GM21737 (cell line): Measurements from ENCODE around the gene MRNIP.
A peak's percentile ranks its signal among the peaks of the same experiment; 100 is the strongest.

Source experiments
- ATAC-seq: cut with Tn5 transposase; IDR thresholded peaks from one replicate; pipeline ENCODE4 v1.9.1; 2021; ENCODE audit warnings: mild to moderate bottlenecking, moderate library complexity; ENCODE audit not compliant: unreplicated experiment

MRNIP gene, protein sequence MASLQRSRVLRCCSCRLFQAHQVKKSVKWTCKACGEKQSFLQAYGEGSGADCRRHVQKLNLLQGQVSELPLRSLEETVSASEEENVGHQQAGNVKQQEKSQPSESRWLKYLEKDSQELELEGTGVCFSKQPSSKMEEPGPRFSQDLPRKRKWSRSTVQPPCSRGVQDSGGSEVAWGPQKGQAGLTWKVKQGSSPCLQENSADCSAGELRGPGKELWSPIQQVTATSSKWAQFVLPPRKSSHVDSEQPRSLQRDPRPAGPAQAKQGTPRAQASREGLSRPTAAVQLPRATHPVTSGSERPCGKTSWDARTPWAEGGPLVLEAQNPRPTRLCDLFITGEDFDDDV

DNA sequence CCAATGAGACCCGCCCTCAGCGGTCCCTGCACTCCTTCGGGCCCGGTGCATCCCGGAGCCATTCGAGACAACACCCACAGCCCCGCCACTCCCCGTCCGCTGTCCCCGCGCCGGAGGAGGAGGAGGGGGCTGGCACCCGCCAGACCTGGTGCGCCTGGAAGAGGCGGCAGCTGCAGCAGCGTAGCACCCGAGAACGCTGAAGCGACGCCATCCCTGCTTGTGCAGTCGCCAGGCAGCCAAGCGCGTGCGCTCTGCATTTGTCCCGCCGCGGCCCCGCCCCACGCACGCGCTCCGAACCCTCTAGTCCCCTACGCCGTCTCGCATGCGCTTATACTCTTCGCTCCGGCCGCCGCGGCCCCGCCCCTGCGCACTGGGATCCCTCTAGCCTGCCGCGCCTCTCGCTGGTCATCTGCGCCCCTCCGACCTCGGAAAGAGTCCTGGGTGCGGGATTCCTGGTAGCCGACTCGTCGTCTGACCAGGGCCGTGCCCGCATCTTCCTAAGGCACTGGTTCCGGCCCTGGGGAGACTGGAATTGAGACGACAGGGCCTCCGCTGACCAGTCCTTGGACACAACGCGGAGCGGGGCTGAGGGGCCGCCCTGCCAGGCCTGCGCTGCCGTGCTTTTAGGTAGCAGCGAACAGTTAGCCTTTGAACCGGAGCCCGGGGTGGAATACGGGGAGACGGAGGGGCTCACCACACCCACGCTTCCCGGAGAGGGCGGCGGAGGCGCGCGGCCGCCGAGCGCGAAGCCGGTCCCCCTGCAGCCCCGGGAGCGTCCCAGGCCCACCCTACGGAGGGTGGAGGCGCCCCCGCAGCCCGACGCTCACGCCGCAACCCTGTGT, at the start of gene MRNIP:
MRNIP (minus strand) TSS at position 232 of the 842 bp plus-strand sequence; CDS start at position 211, 21 bp downstream.
- ATAC-seq = peak; percentile 95

DNA sequence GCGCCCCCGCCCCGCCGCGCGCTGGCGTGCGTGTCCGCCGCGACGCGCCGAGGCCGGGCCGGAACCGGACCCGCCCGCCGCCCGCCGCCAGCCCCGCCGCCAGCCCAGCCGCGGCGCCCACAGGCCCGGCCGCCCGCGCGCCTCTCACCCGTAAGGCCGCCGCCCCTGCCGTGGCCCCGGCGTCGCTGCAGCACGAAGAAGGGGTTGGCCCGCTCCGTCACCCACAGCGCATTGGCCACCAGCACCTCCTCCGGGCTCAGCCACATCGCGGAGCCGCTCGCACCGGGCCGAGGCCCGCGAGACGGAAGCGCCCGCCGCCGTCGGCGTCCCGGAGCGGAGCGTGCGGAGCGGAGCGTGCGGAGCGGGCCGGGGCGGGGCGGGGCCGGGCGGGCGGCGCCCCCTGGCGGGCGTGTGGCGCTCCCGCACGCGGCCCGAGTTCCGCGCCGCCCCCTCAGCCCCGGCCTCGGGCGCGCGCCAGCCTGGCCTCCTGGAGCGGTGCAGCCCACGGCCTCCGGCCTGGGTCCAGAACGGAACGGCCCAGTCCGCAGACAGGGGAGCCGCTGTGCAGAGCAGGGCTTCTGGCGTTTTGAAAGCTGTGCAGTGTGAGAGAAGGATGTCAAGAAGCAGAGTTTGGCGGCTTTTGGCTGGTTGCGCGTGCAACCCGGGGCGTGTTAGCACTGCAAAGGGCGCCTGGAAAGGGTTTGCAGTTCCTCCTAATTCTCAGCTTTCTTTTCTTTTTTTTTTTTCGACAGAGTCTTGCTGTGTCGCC, 49.1 kb upstream of the MRNIP start, which contains the start of gene TBC1D9B:
TBC1D9B (minus strand) TSS at position 342 of the 769 bp plus-strand sequence; CDS start at position 266, 76 bp downstream.
- ATAC-seq = peak; percentile 85

DNA sequence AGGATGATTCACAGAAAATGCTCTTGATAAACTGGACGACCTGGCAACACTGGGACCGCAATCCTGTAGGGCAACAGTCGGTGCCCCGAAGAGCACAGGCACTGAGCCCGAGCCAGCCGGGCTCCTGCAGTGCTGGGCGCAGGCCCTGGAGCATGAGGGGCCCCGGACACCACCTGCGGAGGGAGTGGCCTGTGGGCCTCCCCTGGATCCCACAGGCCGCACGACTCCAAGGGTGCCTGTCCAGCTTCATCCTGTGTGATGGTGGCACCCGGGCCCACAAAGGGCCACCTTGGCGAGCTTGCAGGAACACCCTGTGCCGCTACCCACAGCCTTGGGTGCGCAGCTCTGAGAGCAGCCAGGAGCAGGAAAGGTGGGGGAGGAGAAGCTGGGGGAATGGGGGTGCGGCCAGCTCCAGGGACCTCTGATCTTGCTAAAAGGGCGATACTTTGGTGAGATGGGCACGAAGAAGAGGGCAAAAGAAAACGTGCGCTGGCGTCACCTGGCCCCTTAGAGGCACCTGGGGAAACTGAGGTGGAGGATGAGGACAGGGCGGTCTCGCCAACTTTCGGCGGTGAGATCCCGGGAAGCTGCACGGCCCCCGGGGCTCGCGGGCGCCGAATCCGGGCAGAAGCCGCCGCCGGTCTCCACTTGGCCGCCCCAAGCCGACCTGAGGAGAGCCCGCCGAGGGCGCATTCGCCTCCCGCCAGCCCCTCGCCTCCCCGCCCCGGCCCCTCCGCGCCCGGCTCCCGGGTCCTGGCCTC, 48.4 kb upstream of the MRNIP start:
- no peak for ATAC-seq

DNA sequence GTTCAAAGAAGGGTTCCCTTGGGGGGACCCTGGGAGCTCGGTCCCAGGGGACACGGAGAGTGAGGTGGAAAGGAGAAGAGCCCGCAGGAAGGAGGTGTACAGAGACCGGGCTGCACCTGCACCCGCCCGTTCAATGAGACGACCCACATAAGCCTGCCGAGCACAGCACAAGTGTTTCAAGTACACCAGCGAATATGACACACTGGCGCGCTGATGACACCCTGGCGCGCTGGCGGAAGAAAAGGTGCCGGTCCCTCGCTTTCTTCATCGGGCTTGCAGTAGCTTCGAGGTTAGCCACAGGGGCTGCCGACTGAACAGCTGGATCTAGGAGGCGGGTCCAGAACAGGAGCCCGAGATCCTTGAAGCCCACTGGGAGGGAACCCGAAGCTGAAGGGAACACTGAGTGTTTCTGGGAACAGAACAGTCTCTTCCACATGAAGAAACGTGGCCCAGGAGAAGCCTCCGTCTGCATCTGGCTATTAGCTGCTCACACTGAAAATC, 47.7 kb upstream of the MRNIP start:
- ATAC-seq = no peak

DNA sequence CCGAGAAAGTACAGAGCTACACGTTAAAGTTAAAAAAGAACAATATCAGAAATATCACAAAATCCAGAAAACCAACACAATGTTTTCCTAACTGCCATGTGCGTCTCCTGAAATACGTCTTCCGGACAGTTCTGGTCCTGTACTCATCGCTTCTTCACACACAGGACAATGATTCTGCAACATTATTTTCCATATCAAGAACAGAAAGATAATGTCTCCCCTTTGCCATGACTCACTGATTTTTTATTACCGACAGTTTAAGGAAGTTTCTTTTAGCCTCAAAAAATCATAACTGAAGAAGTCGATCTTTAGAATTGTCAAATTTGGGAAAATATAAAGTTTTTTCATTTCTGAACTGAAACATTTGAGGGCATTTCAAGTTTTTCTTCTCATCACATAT, 46.5 kb upstream of the MRNIP start:
- no peak for ATAC-seq

DNA sequence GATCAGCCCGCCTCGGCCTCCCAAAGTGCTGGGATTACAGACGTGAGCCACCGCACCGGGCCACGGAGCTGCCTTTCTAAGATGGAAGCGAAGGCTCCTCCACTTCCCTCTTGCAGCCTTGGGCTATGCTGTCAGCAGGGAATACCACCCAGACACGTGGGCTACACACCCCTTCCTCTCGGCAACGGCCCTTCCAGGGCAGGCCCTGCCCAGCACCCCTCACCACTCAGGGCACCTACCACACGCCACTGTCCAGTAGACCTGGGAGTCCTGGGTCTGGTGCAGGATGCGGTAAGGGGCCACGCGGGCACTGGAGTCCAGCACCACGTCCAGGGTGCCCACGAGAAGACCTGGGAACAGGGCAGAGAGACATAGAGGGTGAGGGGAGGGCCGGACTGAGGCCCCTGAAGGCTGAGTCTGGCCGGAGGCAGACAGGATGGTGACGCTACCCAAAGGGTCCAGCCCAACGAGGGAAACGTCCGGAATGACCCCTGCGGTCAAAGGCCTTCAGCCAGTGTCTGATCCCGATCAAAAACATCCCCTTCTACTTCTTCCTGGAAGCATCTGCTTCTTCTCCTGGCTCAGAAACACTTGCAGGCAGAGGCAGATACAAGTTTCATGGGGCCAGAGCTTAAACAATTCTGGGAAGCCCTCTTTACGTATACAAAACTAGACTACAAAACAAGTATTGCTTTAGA, 46.0 kb upstream of the MRNIP start:
- no peak for ATAC-seq

DNA sequence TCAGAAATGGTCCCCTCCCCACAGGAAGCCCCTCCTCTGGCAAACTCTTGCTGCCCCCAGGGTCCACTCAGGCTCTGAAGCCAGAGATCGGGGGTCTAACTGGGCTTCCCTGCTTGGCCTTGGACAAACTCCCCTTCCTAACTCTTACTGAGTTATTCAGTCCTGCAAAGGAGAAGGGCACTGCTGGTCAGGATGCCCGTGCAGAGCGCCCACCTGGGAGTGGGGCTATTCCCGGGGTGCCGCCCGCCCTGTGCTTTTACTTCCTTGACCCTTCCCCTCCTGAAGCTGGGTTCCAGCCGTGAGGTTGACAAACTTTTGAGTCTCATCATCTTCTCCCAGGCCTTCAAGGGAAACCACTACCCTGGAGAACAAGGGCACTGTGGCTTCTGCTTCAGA, 44.1 kb upstream of the MRNIP start:
- no peak for ATAC-seq

DNA sequence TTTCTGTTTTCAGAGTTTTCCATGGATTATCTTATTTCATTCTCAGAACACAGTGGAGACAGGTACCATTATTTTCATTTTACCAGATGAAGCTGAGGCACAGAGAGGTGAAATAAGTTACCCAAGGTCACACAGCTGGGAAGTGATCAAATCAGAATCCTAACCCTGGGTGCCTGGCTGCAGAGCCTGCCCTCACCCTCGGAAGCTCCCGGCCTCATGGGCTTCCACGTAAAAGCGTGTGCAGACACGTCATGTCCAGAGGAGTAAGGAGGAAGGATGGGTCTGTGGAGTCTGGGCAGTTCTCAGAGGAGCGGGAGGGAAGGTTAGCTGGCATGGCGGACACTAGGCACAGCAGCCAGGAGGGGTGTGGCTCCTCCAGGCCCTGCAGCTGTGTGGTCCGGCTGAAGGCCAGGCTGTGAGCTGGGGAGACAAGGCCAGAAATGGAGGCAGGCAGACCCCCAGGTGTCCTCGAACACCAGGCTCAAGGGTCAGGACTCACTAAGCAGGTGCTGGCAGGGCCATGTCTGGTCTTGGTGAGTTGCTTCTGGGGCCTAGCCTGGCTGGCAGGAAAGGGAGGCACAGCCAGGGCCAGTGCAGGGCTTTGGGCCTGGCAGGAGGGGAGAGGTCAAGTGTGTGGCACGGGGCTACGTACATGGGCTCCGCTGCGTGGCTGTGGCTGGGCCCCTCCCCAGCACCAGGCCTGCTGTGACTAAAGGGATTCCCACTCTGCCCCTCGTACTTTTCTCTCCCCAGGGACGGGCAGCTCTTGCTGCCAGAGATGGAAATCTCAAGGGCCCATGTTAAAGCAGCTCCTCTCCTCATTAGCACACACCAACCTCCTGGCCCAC, 43.5 kb upstream of the MRNIP start:
- no peak for ATAC-seq

DNA sequence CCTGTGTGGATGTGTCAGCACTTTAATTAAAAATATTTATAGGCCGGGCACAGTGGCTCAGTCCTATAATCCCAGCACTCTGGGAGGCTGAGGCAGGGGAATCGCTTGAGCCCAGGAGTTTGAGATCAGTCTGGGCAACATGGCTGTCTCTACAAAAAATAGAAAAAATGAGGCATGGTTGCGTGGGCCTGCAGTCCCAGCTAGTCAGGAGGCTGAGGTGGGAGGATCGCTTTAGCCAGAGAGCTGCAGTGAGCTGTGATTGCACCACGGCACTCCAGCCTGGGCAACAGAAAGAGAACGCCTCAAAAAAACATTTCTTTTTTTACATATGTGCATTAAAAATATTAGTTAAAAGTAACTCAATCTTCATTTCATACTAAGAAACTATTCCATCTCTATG, 42.8 kb upstream of the MRNIP start:
- no peak for ATAC-seq

DNA sequence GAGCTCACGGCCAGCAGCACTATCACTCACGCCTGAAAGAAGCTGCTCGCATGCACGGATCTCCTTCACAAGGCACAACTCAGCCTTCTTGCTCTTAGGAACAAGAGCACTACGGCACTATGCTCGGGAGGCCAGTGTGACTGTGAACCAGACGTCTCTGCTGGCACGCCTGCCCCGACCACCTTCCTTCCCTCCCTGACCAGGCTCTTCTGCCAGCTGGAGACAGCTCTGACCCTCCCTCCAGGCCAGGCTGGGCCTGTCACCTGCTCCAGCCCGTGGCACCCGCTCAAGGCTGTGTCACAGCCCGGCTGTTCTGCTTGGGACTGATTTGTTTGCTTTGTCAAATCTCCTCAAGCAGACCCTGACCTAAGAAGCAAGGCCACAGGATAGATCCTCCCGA, 42.1 kb upstream of the MRNIP start:
- ATAC-seq = no peak

DNA sequence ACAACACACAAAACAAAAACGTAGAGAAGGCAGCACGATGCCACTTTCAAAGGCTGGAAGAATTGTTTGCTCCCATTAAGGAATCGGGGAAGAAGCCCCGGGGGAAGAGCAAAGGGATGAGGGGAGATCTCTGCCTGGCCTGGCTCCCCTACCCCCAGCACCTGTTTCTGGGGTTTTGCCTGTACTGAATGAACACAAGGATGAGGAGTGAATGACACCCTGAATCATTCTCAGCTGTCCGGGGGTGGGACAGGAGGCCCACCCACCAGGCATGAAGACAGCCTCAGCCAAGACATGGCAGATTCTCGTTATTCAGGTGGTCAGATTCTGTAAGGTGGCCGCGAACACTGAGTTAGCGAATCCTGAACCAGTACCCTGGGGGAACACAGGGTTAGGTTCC, 41.6 kb upstream of the MRNIP start:
- no peak for ATAC-seq

DNA sequence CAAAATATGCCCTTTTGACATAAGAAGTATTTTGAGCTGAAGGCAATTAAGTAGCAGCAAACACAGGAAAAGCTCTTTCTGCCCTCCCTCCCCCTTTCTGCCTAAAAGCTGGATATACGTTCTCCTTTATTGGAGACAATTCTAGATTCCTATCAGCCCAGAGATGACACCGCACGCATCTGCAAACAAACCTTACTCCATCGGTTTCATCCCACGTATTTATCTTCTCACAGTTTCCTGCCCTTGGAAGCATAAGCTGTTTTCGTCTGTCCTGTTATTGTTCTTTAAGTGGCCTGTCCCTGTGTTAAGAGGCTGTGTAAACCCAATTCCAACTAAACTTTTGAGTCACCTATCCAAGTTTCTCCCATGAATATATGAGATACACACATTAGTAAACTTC, 37.2 kb upstream of the MRNIP start:
- no peak for ATAC-seq

DNA sequence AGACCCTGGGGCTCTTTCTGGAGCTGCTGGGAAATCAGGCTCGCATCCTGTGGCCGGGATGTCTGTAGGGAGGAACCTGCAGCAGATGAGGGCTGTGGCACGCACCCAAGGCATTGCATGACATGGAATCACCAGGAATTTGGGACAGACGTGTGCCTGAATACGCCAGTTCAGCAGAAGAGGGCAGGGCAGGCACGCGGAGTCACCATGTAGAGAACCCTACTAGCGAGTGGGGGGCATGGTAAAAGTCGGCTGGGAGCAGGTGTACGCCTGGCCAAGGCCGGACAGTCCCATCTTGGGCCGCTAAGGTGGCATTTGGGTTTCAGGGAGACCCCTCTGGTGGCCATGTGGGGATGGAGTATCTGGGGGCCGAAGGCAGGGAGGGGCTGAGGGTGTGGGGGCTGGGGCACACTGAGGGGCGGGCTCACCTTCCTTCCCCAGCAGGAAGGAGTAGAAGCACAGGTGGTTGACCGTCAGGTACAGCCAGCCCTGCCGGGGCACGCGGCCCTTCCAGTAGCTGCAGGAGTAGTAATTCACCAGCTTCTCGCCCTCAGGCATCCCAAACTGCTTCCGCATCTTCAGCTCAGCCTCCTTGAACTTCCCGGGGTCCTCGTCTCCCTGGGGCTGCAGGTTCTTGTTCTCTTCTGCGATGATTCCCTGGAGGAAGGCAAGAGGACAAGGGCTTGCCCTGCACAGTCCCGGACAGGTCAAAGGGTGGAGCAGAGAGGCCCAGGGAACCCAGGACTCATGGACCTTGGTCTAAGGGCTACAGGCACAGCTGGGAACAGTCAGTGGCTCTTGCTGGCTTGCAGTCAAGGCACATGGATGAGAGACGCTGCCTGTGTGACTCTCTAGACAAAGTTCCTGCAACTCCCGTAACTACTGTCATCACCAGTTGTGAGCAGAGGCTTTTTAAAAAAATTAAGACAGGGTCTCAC, 35.6 kb upstream of the MRNIP start:
- ATAC-seq = no peak

DNA sequence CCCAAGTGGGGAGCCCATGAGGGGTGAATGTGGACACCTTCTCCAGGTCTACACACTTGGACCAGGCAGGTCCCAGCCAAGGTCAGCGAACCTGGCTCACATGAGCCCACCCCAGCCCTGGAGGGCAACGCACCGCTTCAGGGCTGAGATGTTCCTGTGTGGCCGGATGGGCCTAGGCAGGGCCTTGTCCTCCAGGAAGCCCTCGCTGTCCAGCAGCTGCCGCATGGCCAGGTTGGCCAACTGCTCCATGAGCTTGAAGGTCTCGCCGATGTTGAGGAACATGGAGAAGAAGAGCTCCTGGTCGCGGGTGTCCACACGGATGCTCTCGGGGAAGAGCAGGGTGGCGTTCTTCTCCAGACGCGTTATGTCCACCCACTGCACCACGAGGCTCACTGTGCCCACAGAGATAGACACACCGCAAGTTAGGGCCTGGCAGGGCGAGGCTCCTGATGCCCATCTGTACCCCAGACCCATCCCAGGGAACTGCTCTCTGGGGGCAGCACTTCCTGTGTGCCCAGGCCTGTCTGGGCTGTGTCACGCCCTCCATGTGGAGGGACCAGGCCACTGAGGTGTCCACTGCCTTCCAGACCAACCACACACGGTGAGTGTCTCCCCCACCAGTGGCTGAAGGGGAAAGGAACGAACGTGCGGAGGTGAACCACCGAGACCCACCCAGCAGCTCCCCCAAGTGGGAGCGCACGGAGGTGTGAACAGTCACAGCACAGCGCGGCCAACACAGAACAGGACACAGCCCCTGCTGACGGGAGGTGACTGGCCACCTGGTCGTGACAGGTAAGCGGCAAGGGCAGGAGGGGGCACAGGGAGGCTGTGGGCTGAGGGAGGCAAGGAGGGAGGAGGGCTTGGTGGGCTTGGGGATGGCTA, 34.7 kb upstream of the MRNIP start:
- no peak for ATAC-seq

DNA sequence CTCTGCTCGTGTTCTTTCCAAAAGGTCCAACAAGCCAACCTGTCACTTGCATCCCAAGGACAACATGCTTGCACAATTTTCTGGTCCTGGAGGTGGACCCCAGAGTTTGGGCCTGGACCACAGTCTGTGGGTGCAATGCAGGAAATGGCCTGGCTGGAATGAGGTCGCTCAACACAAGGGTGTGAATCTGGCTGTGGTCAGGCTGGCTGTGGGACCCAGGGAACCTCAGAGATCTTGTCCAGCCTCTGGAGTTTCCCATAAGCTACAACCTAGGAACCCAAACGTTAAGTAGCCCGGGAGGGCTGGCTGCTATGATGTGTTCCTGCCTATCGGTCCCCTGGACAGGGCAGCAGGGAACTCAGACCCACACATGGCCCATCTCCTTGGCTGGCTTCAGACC, 33.6 kb upstream of the MRNIP start:
- no peak for ATAC-seq

DNA sequence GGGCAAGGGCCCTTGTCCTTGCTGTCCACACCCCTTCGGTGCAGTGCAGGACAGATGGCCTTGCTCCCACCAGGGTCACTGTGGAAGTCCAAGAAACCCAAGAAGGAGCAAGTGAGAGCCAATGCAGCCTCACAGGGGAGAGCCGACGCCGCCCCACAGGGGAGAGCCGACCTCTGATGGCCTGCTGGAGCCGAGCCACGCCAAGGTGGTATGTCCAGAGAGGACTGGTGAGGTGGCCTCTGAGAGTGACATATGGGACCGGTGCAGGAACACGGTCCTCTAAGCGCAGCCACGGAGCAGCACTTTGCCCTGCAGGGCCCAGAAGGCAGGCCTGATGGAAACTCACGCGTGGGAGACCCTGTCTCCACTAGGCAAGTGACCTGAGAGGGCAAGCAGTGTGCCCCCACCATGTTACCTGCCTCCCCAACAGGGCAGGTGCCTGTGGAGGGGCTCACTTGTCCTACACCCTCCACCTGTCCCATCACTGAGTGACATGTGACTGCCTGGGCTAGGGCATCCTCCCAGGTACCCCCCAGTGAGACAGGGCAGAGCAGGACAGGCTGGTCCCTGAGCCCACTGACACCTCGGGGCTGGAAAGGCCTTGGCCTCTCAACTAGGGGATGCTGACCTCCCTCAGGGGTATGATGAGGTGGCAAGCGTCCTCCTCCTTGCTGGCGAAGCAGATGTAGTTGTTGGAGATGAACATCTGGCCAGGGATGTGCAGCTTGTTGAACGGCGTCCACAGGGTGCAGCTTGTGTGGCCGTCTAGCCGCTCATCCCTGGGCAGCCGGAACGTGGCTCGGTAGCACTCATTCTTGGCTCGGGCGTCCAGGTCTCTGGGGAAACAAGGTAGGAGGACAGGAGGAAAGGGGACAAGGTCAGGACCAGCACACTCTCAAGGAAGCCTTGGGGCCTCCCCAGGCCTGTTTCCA, 32.4 kb upstream of the MRNIP start:
- no peak for ATAC-seq
